ENCODE results near the gene USP3. TPM values are rescaled to one million over a fixed set of nuclear protein-coding genes. Genes with fewer than 3 reads are reported as not detected.

USP3 gene
- total RNA-seq, 1 donor from 2014 or later: 39.7 TPM

DNA sequence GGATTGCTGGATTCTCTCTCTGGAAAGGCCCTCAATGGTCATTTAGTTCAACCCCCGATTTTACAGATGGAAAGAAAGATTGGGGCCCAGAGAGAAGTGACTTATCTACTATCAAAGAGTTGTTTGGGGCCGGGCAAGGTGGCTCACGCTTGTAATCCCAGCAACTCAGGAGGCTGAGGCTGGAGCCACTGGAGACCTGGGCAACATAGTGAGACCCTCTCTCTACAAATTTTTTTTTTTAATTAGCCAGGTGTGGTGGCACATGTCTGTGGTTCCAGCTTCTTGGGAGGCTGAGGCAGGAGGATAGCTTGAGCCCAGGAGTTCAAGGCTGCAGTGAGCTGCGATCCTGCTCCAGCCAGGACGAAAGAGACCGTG lies 5.2 kb upstream of the USP3 start:
- no peak for DNase-seq

DNA sequence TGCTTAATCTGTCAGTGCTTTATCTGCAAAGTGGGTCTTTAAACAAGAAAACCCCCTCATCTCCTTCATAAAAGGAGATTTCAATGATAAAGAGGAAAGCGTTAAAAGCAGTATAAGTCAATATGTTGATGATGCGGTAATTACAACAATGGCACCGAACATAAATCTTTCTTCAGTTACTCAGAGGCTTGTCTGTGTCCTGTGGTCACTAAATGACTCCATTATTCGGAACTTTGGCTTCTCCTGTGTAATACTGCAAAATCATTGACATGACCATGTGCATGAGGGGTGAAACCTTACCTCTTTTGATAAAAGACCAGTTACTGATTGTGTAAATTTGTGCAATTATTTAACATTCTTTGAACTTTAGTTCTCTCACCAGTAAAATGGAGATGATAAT lies 4.8 kb upstream of the USP3 start:
- no peak for DNase-seq

DNA sequence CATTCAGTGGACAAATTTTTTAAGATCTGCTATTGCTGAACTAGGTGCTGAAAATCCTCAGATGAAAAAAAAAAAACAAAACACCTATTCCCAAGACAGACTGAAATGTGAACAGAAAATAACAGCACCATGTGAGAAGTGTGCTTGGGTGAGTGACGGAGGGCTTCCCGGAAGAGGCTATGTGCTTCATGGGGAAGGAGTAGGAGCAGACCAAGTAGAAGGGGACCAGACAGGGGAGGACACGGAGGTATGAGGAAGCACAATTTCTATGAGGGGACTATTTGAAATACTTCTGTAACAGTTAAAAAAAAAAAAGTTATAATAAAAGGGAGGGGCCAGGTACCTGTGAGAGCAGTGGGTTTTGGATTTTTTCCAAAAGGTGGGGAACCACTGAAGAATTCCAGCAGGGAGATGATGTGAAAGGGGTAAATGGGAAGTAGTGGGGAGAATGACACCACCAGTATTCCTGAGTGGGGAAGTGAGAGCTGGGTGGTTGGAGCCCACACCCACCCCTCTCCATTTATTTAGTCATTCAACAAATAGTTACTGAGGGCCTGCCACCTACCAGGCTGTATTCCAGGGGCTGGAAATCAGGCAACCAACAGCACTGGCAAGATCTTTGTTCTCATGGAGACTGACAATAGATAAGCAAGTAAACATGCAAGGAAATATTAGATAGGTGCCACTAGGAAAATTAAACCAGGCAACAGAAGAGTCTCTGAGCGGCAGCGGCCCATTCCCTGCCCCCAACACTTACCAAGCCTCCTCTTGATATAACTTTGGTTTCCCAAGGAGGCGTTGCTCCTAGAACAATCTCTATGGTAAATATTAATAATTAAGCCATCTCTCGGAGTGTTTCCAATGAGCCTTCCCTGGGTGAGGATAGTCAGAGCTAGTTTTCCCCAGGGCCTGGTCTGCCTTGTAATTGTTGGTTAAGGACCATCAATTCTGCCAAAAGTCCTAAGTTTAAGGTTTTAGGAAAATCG lies 3.8 kb upstream of the USP3 start:
- DNase-seq: no peak

DNA sequence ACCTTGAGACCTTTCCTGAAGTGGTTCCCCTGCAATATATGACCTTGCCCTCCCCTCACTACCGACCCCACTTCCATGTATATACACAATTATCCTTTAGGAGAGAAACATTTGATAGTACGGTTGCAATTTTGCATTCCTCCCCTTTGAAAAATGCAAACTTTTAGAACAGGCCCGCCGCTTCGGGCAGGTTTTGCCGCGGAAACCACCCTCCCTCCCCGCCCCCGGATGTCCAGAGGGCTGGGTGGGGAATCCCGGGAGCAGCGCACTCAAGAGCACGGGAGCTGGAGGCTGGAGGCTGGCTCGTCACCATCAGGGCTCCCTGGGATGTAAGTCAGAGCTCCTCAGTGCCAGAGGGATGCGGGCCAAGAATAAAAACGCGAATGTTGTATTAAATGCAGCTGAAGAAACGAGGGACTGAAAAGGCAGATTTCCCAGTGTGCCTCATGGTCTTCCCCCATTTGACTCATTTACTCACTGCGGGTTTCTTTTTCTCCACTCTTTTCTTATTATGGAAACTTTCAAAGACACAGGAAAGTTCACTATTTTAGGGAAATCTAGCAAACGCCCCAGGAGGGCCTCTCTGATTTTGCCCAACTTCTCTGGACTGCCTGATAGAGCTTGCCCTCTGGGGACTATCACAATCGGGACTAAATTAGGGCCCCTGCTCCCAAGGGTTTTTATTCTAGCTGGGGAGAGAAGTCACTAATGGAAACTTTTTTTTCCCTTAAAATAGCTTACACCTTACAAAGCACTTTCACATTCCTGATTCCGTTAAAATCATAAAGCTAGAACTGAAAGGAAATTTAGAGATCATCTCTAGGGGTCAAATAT lies 2.9 kb upstream of the USP3 start:
- peak; percentile 77 for DNase-seq

DNA sequence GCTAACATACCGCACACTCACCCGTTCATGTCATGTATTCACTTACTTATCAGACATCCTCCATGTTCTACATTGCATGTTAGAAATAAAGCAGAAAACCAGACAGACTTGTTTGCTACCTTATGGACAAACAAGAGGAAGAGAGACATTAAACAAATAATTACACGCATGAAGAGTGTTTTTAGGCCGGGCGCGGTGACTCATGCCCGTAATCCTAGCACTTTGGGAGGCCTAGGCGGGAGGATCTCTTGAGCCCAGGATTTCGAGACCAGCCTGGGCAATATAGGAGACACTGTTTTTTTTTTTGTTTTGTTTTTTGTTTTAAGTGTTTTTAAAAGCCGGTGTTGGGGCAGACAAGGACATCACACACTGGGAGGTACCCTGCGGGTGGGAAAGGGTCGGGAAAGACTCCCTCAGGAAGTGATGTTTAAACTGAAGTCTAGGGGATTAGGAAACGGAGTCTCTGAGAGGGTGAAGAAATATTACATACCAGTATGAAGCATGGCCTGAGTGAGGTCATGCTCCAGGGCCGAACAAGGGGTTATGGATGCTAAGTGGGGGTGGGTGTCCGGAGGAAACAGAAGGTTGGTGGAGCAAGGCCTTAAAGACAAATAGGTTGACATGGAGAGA lies 2.1 kb upstream of the USP3 start:
- DNase-seq: peak; percentile 28

DNA sequence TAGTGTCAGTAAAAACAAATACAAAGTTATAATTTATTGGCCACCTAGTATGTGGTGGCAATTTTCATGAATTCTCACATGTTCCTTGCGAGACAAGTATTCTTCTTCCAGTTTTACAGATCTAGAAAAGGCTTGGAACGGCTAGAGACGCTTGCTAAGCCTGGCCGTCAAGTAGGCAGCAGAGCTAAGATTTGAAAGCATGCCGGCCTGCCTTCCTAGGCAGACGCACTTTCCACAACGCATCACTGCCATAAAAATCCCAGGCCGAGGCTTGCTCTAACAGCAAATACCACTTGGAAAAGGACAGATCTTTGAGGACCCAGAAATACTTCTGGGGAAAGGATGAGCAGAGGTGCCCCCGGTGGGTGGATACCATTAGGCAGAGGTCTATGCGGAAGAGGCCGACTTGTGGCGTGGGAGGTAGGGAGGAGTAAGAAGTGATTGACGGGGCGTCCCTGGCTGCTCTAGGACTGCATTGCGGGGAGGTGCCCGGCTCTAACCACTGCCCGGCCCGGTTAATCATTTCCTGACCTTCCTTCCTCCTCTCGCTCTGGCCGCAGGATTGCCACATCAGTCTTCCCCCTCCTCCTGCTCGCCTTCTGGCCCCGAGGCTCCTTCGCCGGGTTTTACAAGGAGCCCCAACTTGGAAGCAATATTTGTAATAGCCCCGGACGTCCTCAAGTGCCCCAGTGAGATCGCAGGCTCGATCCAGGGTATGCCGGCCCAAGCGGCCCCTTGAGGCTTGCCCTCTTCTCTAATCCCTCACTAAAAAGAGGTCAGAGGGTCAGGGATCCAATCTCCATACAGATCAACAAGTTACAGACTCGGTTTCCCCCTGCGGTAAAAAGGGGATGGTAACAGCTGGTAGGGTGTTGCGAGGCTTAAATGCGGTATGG lies 1.3 kb upstream of the USP3 start:
- peak; percentile 95 for DNase-seq

DNA sequence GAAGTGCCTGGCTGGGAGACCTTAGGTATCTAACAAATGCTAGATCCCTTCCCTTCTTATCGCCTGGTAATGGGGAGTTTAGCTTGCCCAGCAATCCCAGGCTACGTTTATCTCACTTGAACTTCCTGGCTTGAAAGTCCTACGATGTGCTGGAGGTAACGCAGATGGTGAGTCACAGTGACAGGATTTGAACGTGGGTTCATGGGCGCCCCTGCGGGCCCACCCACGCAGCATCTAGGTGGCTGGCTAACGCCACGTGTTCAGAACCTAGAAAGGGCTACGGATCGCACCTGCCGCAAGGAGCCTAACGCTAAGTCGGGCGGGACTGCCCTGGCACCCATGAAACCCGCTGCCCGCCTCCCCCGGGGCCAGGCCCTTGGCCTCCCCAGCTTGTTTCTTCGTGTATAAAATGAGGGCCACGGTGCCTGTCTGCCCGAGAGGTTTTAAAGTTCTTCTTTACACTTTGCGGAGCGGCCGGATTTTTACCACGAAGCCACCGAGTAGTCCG lies 600 bp upstream of the USP3 start:
- peak; percentile 89 for DNase-seq

DNA sequence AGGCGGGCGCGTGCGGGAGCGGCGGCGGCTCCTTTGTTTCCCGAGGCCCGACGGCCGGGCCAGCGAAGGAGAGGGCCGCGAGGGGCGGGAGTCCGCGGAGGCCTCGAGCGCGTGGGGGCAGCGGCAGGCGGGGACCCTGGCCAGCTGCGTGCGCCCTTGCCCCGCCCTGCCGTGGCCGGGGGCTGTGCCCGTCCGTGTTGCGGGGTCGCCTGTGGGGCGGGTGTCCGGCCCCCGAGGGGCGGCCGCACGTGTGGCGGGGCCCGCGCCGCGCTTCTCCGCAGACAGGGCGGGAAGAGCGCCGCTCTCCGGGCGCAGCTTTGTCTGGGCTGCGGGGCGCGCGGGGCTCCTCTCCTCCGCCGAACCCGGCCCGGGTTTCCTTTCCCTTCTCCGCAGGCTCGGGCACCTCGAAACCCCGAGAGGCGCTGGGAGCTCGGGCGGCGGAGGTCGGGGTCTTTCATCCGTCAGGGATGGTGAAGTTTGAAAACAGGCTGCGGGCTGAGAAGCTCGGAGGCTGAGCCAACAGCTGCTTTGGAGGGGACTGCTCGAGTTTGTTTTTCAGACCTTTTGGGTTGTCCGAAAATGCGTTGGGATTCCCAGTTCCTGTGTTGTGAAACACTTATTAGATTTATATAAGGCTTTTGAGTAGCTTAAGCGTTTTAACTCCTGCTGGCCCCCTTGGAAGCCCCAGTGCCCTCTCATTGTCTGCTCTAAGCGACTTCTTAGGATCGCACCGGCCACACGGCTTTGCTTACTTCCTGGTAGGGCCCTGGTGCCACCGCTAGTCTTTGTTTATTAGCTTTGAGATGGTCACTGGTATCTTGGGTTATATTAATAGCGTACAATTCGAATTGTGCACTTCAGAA lies 817 bp downstream of the USP3 start:
- peak; percentile 80 for DNase-seq

DNA sequence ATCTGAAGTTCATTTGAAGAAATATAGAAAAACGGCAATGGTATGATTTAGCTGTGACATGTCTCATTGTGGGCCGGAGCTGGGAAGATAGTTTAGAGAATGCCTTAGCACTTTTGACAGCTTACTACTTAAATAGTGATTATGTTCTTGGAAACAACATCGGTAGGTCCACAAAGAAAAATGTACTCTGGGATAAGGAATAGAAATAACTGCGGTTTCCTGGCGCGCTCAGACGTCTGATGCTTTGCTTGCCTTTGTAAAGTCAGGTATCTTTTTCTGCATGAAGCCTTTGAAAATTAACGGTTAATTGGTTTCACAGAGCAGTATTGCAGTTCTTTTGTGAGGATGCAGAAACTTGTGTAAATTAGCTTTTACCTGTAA lies 1.4 kb downstream of the USP3 start:
- DNase-seq: no peak

DNA sequence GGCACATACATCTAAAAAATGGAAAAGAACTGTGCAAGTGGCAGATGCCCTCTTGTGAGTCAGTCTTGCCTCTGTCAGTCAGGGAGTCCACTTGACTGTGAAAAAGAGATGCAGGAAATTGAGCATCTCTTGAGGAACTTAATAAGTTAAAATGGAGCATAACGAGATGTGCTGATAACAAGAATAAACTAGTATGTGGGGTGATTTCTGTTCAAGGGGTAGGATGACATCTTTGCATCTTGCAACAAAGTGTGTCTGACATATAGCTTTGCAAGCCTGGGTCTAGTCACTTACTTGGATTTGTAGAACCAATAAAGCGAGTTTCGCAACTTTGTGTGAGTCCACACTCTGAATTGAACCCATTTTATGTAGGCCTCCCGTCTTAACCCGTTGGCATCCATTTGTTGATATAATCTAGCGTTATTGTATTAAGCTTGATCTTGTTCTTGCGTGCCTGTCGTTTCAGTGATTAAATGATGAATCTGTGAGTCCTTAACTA lies 2.2 kb downstream of the USP3 start:
- peak; percentile 36 for DNase-seq

DNA sequence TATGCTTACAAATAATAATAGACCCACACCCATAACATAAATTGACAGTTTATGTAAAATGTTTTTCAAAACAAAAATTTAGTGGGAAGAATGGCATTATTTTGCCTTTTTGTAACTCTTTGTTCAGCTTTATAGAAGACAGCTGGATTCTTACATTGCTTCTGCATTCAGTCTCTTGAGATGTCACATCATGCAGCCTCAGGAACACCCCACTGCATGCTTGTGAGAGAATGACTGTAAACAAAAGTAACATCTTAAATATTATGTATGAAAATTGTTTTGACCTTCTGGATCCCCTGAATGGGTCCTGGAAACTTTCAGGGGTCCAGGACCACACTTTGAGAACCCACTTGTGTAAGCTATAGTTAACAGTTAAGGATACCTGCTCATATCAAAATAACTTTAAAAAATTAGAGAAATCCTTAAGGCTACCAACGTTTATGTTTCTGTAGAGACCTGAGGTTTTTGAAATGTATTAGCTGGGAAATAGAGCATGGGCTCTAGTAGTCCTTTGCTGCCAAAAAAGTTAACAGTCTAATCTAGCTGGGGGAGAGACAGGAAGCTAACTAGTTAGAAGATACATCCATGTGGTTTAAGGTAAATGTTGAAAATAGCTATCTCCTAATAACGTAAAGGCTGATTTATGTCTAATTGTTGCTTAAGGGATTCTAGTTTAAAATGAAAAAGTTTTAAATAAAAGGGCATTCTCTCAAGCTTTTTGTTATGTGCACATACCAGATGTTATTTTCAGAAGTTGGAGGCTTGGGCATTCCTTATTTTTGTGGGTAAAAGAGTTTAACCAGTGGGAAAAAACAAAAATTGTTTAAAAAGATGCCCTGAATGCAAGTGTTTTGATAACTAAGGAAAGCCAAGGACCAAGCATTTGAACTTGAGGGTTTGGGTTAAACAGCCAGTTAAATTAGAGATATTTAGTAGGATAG lies 3.8 kb downstream of the USP3 start:
- no peak for DNase-seq

DNA sequence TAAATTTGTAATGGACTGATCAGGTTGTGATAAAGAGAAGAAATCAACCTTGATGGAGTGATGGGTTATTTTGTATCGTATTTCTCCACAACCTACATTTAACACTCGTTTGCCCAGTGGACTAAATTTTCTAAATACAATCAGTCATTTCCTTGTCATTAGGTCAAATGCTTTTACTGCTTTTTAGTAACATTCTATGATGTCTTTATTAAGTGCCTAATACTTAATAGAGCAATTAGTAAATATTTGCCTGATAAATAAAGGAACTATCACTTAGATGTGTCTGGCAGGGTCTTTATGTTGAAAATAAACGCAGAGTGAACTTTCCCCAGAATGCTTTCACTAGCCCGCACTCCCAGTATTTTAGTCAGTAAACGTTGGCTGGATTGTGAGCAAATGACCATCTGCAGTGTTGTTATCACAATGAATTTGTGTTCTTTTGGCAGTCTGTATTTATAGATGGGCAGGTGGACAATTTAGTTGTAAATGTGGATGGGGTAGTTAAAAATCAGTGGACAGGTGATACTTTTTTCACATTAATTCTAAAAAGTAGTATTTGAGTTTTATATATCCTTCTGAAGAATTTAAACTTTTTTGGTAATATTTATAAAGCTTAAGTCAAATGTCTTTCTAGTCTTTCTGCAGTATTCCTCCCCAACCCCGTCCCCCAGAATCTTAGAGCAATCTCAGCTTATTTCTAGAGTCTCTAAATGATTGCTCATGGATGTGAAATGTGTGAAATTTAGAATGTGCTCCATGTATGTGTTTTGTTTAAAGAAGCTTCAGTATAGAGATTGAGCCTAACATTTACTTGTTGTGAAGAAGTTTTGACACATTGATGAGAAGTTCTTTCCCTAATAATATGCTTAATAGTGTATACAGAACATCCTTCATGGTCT lies 4.9 kb downstream of the USP3 start:
- DNase-seq: peak; percentile 21

DNA sequence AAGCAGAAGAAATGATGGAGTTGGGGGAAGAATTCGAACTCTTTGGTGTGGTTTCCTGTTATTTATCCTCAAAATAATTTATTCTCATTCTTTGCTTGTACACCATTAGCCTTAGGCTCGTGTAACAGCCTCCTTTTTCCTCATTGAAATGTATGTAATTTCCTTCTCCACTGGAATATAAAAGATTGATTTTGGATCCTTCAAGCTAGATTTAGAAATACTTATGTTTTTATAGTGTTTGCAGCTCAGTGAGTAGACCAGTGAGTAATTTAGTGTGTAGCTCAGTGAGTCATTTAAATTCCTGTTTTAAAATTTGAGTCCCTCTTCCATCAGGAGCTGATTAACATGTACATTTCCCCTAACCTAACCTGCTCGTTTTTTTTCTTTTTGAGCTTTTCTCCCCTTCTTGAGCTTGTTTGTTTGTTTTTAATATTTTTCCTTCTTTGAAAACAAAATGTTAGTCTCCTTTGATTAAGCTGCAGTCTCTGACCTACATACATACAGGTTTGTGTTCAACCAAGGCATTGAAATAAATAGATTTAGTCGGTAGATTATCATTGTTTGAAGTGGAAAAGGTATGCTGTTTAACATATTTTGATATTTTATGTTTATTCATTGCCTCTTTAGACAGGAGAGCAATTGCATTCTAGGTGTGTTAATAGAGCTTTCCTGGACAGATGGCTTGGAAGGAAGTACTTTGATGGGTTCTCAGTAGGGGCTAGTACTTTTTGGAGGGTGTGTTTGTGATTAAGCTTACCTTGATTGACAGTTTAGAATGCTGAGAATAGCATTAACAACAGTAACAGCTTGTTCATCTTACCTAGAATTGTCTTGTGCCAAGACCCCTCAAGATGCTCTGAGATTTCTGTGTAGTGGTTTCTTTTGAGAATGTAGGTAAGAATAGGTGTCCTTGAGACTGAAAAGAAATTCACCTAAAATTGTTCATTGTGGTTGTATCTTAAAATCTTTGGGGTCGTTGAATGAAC lies 5.9 kb downstream of the USP3 start:
- peak; percentile 54 for DNase-seq

DNA sequence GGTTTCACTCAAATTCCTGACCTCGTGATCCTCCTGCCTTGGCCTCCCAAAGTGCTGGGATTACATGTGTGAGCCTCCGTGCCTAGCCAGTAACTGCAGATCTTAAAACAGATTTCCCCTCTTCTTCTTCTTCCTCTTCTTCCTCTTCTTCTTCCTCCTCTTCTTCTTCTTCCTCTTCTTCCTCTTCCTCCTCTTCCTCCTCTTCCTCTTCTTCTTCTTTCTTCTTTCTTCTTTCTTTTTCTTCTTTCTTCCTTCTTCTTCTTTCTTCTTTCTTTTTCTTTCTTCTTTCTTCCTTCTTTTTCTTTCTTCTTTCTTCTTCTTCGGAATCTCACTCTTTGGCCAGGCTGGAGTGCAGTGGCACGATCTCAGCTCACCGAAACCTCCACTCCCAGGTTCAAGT lies 7.8 kb downstream of the USP3 start:
- DNase-seq: no peak

DNA sequence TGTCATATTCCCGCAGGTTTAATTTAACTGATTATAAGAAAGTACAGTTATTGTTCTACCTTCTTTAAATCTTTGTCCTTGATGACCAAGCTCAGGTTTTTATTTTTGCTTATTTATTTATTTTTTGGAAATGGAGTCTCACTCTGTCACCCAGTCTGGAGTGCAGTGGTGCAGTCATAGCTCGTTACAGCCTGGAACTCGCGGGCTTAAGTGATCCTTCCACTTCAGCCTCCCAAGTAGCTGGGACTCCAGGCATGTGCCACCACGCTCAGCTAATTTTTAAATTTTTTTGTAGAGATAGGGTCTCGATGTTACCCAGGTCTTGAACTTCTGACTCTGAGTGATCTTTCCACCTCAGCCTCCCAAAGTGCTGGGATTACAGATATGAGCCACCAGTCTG lies 8.9 kb downstream of the USP3 start:
- DNase-seq: no peak

DNA sequence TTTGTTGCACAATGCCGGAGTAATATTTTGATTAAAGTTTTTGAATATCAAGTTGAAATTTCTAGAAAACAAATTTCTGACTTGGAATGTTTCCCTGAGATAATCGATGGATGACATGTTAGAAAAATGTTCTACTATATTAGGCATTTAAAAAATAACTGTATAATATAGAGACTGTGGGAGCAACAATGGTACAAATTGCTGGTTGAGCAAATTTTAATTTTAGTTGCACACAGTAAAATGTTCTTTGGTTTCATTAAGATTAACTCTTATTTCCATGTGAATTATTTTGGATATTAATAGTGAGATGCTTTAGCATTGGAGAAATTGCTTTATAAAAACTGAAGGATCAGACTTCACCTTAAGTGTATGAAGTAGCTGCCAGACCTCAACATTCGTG lies 9.3 kb downstream of the USP3 start:
- no peak for DNase-seq

DNA sequence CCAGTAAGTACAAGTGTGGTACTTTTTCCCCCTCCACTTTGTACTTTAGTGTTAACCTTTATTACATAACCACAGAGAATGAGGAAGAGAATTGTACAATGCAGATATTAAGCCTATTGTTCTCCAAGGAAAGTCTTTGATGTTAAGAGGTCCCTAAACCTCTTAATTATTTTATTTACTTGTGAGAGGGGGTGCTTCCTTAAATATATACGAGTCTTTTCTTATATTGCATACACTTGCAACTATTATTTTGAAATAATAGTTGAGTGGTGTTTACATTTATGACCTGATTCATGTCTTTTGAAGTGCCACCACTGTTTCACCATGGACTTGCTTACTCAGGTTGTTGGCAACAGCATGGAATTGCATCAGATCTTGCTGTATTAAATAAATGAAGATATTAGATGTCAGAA lies 10.1 kb downstream of the USP3 start:
- peak; percentile 36 for DNase-seq

Measured in dermis blood vessel endothelial cell (primary cell).